ENCODE data around the gene NDUFA3. TPM values are rescaled to one million over a fixed set of nuclear protein-coding genes. Genes with fewer than 3 reads are reported as not detected.

Gene NDUFA3
- total and polyA plus RNA-seq, 10 of the 15 experiments (the other 5 are each of a cell fraction or from before 2014, with no cell fraction given): 40.0 to 335 (median 153) TPM

DNA sequence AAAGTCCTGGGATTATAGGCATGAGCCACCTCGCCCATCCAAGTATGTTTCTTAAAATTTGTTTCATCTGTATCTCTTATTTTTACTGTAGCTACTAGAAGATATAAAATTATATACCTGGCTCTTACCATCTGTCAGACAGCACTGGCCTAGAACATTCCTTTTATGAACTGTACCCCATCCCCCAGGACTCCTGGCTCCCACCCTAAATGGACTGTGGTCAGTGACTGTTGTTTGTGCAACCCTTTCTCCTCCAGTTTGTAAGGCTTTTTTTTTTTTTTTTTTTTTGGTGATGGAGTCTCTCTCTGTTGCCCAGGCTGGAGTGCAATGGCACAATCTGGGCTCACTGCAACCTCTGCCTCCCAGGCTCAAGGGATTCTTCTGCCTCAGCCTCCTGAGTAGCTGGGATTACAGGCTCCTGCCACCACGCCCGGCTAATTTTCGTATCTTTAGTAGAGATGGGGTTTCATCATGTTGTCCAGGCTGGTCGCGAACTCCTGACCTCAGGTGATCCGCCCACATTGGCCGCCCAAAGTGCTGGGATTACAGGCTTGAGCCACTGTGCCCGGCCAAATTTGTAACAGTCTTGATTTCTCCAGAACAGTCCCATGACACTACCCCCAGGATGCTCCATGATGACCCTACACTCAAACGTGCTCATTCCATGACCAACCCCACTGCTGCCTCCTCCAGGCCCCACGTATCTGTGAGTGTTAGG, 2.5 kb downstream of the NDUFA3 start:
- H3K4me3 ChIP-seq: no peak overlapping the region
- TF ChIP-seq WRNIP1 (IDR thresholded peaks at IDR 0.05; ENCODE audit: borderline replicate concordance, low read depth, low read length): no peak
- TF ChIP-seq RCOR1 (conservative IDR thresholded peaks at IDR 0.05; ENCODE audit: low read depth, low read length): no peak
- TF ChIP-seq, protein P1, sequence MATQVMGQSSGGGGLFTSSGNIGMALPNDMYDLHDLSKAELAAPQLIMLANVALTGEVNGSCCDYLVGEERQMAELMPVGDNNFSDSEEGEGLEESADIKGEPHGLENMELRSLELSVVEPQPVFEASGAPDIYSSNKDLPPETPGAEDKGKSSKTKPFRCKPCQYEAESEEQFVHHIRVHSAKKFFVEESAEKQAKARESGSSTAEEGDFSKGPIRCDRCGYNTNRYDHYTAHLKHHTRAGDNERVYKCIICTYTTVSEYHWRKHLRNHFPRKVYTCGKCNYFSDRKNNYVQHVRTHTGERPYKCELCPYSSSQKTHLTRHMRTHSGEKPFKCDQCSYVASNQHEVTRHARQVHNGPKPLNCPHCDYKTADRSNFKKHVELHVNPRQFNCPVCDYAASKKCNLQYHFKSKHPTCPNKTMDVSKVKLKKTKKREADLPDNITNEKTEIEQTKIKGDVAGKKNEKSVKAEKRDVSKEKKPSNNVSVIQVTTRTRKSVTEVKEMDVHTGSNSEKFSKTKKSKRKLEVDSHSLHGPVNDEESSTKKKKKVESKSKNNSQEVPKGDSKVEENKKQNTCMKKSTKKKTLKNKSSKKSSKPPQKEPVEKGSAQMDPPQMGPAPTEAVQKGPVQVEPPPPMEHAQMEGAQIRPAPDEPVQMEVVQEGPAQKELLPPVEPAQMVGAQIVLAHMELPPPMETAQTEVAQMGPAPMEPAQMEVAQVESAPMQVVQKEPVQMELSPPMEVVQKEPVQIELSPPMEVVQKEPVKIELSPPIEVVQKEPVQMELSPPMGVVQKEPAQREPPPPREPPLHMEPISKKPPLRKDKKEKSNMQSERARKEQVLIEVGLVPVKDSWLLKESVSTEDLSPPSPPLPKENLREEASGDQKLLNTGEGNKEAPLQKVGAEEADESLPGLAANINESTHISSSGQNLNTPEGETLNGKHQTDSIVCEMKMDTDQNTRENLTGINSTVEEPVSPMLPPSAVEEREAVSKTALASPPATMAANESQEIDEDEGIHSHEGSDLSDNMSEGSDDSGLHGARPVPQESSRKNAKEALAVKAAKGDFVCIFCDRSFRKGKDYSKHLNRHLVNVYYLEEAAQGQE (IDR thresholded peaks at IDR 0.05; ENCODE audit: low read depth, low read length): no peak
- TF ChIP-seq, protein P2, sequence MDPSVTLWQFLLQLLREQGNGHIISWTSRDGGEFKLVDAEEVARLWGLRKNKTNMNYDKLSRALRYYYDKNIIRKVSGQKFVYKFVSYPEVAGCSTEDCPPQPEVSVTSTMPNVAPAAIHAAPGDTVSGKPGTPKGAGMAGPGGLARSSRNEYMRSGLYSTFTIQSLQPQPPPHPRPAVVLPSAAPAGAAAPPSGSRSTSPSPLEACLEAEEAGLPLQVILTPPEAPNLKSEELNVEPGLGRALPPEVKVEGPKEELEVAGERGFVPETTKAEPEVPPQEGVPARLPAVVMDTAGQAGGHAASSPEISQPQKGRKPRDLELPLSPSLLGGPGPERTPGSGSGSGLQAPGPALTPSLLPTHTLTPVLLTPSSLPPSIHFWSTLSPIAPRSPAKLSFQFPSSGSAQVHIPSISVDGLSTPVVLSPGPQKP (IDR thresholded peaks at IDR 0.05; ENCODE audit: low read depth, low read length): no peak
- no peak for TF ChIP-seq SMAD5 (IDR thresholded peaks at IDR 0.05; ENCODE audit: low read depth)
- no peak for TF ChIP-seq BRCA1 (IDR thresholded peaks at IDR 0.05; ENCODE audit: low read depth, low read length)
- no peak for TF ChIP-seq SIN3A (IDR thresholded peaks at IDR 0.05; ENCODE audit: low read depth, low read length)
- no peak for TF ChIP-seq SMC3 (IDR thresholded peaks at IDR 0.05; ENCODE audit: borderline replicate concordance, low read length)
- TF ChIP-seq SMAD1 (IDR thresholded peaks at IDR 0.05; ENCODE audit: low read depth, partially characterized antibody): no peak
- no peak for TF ChIP-seq TCF12 (IDR thresholded peaks at IDR 0.05; ENCODE audit: low read depth, low read length)
- no peak for TF ChIP-seq ZNF207 (IDR thresholded peaks at IDR 0.05; ENCODE audit: borderline replicate concordance)
- TF ChIP-seq TBL1XR1 (IDR thresholded peaks at IDR 0.05; ENCODE audit: low read depth, low read length): no peak
- no peak for TF ChIP-seq PAX8 (IDR thresholded peaks at IDR 0.05)
- TF ChIP-seq ZNF217 (IDR thresholded peaks at IDR 0.05): no peak
- no peak for TF ChIP-seq LARP7 (IDR thresholded peaks at IDR 0.05)
- TF ChIP-seq RAD21 (IDR thresholded peaks at IDR 0.05; ENCODE audit: insufficient read depth, low read depth, low read length): no peak
- TF ChIP-seq RAD51 (IDR thresholded peaks at IDR 0.05): no peak
- TF ChIP-seq ATF7 (IDR thresholded peaks at IDR 0.05; ENCODE audit: low read depth): no peak
- no peak overlapping the region for H3K27ac ChIP-seq (ENCODE audit: control insufficient read depth, insufficient read depth)
- RAD21 ChIA-PET (ENCODE audit: unreplicated experiment): no interaction called here
- SMC1A ChIA-PET (ENCODE audit: uncharacterized antibody, unreplicated experiment): no interaction called here
- no peak overlapping the region for H3K9ac ChIP-seq (ENCODE audit: control insufficient read depth, insufficient read depth, low read length)
- no peak for FAIRE-seq
- no peaks in the 10 kb centered on the region for H3K9me3 ChIP-seq (replicated peaks; ENCODE audit: control insufficient read depth, insufficient read depth, low read length)
- 89% methylated on average over 11 of the region's 11 CpGs for WGBS (ENCODE audit: insufficient coverage, insufficient replicate concordance, low lambda C conversion rate, missing lambda C conversion rate)
- no TSS peak for BruUV-seq (replicated peaks)
- no peak overlapping the region for H3K4me2 ChIP-seq (ENCODE audit: control insufficient read depth, insufficient read depth)
- no peaks in the 10 kb centered on the region for H3K4me1 ChIP-seq (ENCODE audit: control insufficient read depth, insufficient read depth, low read length)
- no peak overlapping the region for H2AFZ ChIP-seq (ENCODE audit: control insufficient read depth, low read depth, low read length)
- CTCF ChIA-PET: interaction anchor here (1.1 kb wide), 1 partner anchor 31 kb away, joined by 3 read pairs; no protein-coding TSS in a partner anchor
- no peak for DNase-seq (ENCODE audit: low read depth, low spot score)
- POLR2A ChIA-PET: no interaction called here
- in situ Hi-C loops (cut with MboI) (no loop called here), intact Hi-C loops (cut with micrococcal nuclease; ENCODE audit: unreplicated experiment) (loop anchor here (10.0 kb wide), 2 partner anchors 580 to 1000 kb away; partner anchors contain the start of gene ZNF160)
- no peaks in the 10 kb centered on the region; the same call in 1 of the 2 replicates for H4K20me1 ChIP-seq (ENCODE audit: control insufficient read depth, insufficient read depth)
- peaks cover 9 to 15% of the 10 kb centered on the region in 2 experiments; a peak in 3 of 4 replicates for H3K36me3 ChIP-seq (ENCODE audit: control insufficient read depth in 2 of 2, insufficient read depth in 2 of 2, low read length in 1 of 2)
- ATAC-seq: no peak
- H3K27me3 ChIP-seq (replicated peaks in 1 of 2; ENCODE audit: control insufficient read depth in 2 of 2, insufficient read depth in 2 of 2, low read length in 1 of 2): no peaks in the 10 kb centered on the region
- peaks cover 9% of the 10 kb centered on the region for H3K79me2 ChIP-seq (ENCODE audit: control insufficient read depth, insufficient read depth, low read length)
